ENCODE measurements around the gene TPH1.

TPH1 gene

DNA sequence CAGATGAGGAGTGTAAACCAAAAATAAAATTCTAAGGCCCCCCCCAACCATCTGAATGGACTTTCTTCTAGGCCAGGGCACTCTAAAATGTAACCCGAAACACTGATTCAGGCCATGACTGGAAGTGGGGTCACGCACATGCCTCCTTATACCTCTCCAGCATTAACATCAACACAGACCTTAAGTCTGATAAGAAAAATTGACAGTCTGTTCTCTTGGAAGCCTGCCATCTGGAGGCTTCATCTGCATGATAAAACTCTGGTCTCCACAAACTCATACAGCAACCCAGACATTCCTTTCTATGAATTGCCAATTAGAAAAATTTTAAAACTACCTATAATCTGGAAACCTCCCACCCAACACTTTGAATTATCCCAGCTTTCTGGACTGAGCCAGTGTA lies 29.3 kb downstream of the TPH1 start:
- Histone ChIP-seq H3K4me1 (ENCODE audit: control insufficient read depth, insufficient read depth, low read length) (peaks cover 7% of the 10 kb centered on the region), H3K9me3 (ENCODE audit: control insufficient read depth, insufficient read depth, low read length) (no peaks in the 10 kb centered on the region), H3K27me3 (ENCODE audit: control insufficient read depth, insufficient read depth, low read length) (peaks cover 24% of the 10 kb centered on the region), H3K9ac (ENCODE audit: low read depth, low read length) (no peak overlapping the region), H3K36me3 (ENCODE audit: control insufficient read depth, insufficient read depth, low read length) (no peaks in the 10 kb centered on the region), H3K4me3 (ENCODE audit: low read depth, low read length) (no peak overlapping the region)

DNA sequence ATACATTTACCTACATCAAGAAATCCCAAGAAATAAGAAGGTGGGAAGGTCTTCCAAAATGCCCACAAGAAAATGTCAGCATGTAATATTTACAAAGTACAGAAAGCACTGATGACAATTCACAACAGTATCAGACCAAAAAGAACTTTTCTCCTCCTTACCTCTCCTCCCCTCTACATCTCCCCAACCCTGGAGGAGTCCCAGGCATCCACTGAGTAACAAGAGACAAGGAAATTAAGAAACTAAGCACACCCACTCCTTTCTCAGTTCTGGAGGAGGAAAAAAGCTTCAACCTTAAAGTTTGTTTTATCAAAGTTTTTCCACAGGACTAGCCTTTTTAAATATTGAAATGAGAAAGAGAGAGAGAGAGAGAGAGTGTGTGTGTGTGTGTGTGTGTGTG lies 31.2 kb downstream of the TPH1 start:
- H3K36me3 ChIP-seq (ENCODE audit: control insufficient read depth, insufficient read depth, low read length) = no peaks in the 10 kb centered on the region
- no peaks in the 10 kb centered on the region for H3K9me3 ChIP-seq (ENCODE audit: control insufficient read depth, insufficient read depth, low read length)
- H3K4me3 ChIP-seq (ENCODE audit: low read depth, low read length) = no peak overlapping the region
- peaks cover 27% of the 10 kb centered on the region for H3K27me3 ChIP-seq (ENCODE audit: control insufficient read depth, insufficient read depth, low read length)
- no peak overlapping the region for H3K9ac ChIP-seq (ENCODE audit: low read depth, low read length)
- peaks cover 8% of the 10 kb centered on the region for H3K4me1 ChIP-seq (ENCODE audit: control insufficient read depth, insufficient read depth, low read length)

DNA sequence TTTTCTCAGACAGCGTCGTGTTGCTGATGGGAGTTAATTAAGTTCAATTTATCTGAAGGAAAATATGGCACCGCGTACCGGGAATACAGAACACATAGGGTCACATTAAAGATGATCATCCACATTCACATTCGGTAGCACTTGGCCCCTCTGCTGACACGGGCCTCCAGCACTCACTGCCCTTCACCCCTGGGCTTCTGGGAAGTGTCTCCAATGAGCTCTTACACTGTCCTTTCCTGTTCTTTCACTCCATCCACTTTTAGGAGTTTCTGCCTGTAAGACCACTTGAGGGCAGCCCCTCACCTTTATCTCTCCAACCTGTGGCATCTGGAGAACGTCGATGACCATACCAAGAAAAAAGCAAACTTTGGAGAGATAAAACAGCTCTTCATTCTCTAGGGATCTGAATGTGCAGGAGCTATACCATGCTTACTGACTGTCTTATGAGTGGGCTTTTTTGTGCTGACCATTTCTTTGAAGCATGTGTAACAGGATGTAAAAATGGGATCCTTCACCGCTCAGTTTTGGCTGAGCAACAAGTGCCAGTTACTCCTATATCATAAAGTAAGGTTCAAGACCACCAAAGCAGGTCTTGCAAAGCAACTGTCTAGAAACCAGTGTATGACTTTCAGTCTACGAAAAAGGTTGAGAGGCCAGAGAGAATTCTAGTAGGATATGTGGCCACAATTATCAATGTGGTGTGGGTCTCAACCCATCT lies 32.1 kb downstream of the TPH1 start:
- H3K36me3 ChIP-seq (ENCODE audit: control insufficient read depth, insufficient read depth, low read length) = no peaks in the 10 kb centered on the region
- no peaks in the 10 kb centered on the region for H3K9me3 ChIP-seq (ENCODE audit: control insufficient read depth, insufficient read depth, low read length)
- H3K4me3 ChIP-seq (ENCODE audit: low read depth, low read length) = peak overlapping the region; percentile 92
- peaks cover 8% of the 10 kb centered on the region for H3K4me1 ChIP-seq (ENCODE audit: control insufficient read depth, insufficient read depth, low read length)
- H3K27me3 ChIP-seq (ENCODE audit: control insufficient read depth, insufficient read depth, low read length) = peaks cover 27% of the 10 kb centered on the region
- H3K9ac ChIP-seq (ENCODE audit: low read depth, low read length) = peak overlapping the region; percentile 47

GRCh38 chr11:18012906-18013781 lies 32.9 kb downstream of the TPH1 start, which contains the start of gene SERGEF:
TSS of gene SERGEF (minus strand) at chr11:18013047. CDS start at chr11:18013010, 37 bp downstream.
- H3K27me3 ChIP-seq (ENCODE audit: control insufficient read depth, insufficient read depth, low read length) = peaks cover 27% of the 10 kb centered on the region
- H3K36me3 ChIP-seq (ENCODE audit: control insufficient read depth, insufficient read depth, low read length) = no peaks in the 10 kb centered on the region
- peak within 1 kb of the TSS; percentile 47 for H3K9ac ChIP-seq (ENCODE audit: low read depth, low read length)
- peak within 1 kb of the TSS; percentile 92 for H3K4me3 ChIP-seq (ENCODE audit: low read depth, low read length)
- peaks cover 8% of the 10 kb centered on the region for H3K4me1 ChIP-seq (ENCODE audit: control insufficient read depth, insufficient read depth, low read length)
- H3K9me3 ChIP-seq (ENCODE audit: control insufficient read depth, insufficient read depth, low read length) = no peaks in the 10 kb centered on the region

- Histone ChIP-seq H3K9ac (ENCODE audit: low read depth, low read length) (no peak overlapping the region), H3K4me1 (ENCODE audit: control insufficient read depth, insufficient read depth, low read length) (peaks cover 8% of the 10 kb centered on the region), H3K4me3 (ENCODE audit: low read depth, low read length) (peak overlapping the region; percentile 65), H3K27me3 (ENCODE audit: control insufficient read depth, insufficient read depth, low read length) (peaks cover 27% of the 10 kb centered on the region), H3K9me3 (ENCODE audit: control insufficient read depth, insufficient read depth, low read length) (no peaks in the 10 kb centered on the region), H3K36me3 (ENCODE audit: control insufficient read depth, insufficient read depth, low read length) (no peaks in the 10 kb centered on the region)
These were observed 33.8 kb downstream of the TPH1 start for GRCh38 chr11:18012122-18012905.

GRCh38 chr11:18011633-18012032 lies 34.4 kb downstream of the TPH1 start:
- Histone ChIP-seq H3K4me1 (ENCODE audit: control insufficient read depth, insufficient read depth, low read length) (peaks cover 8% of the 10 kb centered on the region), H3K36me3 (ENCODE audit: control insufficient read depth, insufficient read depth, low read length) (no peaks in the 10 kb centered on the region), H3K9me3 (ENCODE audit: control insufficient read depth, insufficient read depth, low read length) (no peaks in the 10 kb centered on the region), H3K27me3 (ENCODE audit: control insufficient read depth, insufficient read depth, low read length) (peaks cover 27% of the 10 kb centered on the region), H3K4me3 (ENCODE audit: low read depth, low read length) (peak overlapping the region; percentile 65), H3K9ac (ENCODE audit: low read depth, low read length) (no peak overlapping the region)

DNA sequence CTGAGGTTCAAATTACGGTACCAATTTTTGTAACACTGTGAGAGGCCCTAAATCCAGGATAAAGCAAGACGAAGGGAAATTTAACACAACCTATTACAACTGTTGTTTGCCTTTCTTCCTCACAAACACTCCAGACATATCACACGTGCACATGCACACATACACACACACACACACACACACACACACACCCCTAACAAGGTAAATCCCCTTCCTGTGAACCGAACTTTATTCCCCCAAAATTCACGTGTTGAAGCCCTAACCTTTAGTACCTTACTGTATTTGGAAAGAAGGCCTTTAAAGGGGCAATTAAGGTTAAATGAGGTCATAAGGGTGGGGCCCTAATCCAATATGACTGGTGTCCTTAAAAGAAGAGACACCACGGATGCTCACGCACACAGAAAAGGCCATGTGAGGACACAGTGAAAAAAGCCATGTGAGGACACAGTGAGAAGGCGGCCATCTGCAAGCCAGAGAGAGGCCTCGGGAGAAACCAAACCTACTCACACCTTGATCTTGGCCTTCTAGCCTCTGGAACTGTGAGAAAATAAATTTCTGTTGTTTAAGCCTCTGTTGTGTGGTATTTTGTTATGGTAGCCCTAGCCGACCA lies 35.0 kb downstream of the TPH1 start:
- H3K4me1 ChIP-seq (ENCODE audit: control insufficient read depth, insufficient read depth, low read length) = peaks cover 8% of the 10 kb centered on the region
- H3K9ac ChIP-seq (ENCODE audit: low read depth, low read length) = no peak overlapping the region
- H3K27me3 ChIP-seq (ENCODE audit: control insufficient read depth, insufficient read depth, low read length) = peaks cover 27% of the 10 kb centered on the region
- H3K4me3 ChIP-seq (ENCODE audit: low read depth, low read length) = peak overlapping the region; percentile 3
- no peaks in the 10 kb centered on the region for H3K36me3 ChIP-seq (ENCODE audit: control insufficient read depth, insufficient read depth, low read length)
- no peaks in the 10 kb centered on the region for H3K9me3 ChIP-seq (ENCODE audit: control insufficient read depth, insufficient read depth, low read length)

- H3K36me3 ChIP-seq (ENCODE audit: control insufficient read depth, insufficient read depth, low read length) = no peaks in the 10 kb centered on the region
- no peak overlapping the region for H3K9ac ChIP-seq (ENCODE audit: low read depth, low read length)
- peaks cover 8% of the 10 kb centered on the region for H3K4me1 ChIP-seq (ENCODE audit: control insufficient read depth, insufficient read depth, low read length)
- no peaks in the 10 kb centered on the region for H3K9me3 ChIP-seq (ENCODE audit: control insufficient read depth, insufficient read depth, low read length)
- no peak overlapping the region for H3K4me3 ChIP-seq (ENCODE audit: low read depth, low read length)
- H3K27me3 ChIP-seq (ENCODE audit: control insufficient read depth, insufficient read depth, low read length) = peaks cover 20% of the 10 kb centered on the region
These were observed 35.9 kb downstream of the TPH1 start for GRCh38 chr11:18010121-18010670.

DNA sequence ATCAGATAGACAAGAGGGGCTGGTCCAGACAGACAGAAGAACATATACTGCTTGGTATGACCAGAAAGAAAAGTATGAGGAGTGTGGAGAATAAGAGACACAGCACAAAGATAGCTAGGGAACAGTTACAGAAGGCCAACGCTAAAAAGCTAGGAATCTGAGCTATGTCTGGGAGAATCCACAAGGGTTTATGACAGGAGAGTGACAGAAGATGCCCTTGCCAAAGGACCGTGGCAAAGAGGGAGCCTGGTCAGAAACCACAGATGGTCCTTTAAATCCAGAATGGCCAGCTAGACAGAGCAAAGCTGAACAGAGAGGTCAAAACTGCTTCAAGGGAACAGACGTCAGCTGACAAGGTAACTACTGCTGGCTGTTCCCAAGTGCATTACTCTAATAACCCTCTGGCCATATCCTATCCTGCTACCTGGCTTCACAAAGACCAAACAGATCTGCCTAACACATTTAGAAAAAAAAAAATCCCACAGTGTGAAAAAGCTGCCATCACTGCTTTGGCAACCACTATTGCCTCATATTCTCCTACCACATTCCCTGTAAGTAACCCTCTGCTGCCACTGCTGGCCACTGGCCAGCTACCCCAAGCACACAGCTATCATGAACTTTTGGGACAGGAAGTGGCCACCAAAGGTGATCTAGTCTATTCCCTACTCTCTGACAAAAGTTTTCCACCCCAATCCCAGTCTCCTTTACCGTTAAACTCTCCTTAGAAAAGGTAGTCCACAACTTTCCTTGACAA lies 40.5 kb downstream of the TPH1 start:
- H3K9me3 ChIP-seq (ENCODE audit: control insufficient read depth, insufficient read depth, low read length) = no peaks in the 10 kb centered on the region
- H3K36me3 ChIP-seq (ENCODE audit: control insufficient read depth, insufficient read depth, low read length) = no peaks in the 10 kb centered on the region
- H3K27me3 ChIP-seq (ENCODE audit: control insufficient read depth, insufficient read depth, low read length) = no peaks in the 10 kb centered on the region
- no peaks in the 10 kb centered on the region for H3K4me1 ChIP-seq (ENCODE audit: control insufficient read depth, insufficient read depth, low read length)
- no peak overlapping the region for H3K4me3 ChIP-seq (ENCODE audit: low read depth, low read length)
- H3K9ac ChIP-seq (ENCODE audit: low read depth, low read length) = no peak overlapping the region

GRCh38 chr11:18001191-18001590 lies 44.9 kb downstream of the TPH1 start:
- H3K4me1 ChIP-seq (ENCODE audit: control insufficient read depth, insufficient read depth, low read length) = no peaks in the 10 kb centered on the region
- no peaks in the 10 kb centered on the region for H3K36me3 ChIP-seq (ENCODE audit: control insufficient read depth, insufficient read depth, low read length)
- no peak overlapping the region for H3K4me3 ChIP-seq (ENCODE audit: low read depth, low read length)
- H3K27me3 ChIP-seq (ENCODE audit: control insufficient read depth, insufficient read depth, low read length) = no peaks in the 10 kb centered on the region
- H3K9me3 ChIP-seq (ENCODE audit: control insufficient read depth, insufficient read depth, low read length) = no peaks in the 10 kb centered on the region
- no peak overlapping the region for H3K9ac ChIP-seq (ENCODE audit: low read depth, low read length)
